Right atrium auricular region (tissue), 2 donors: ENCODE data around the gene SGF29. TPM values are rescaled to one million over a fixed set of nuclear protein-coding genes. Genes with fewer than 3 reads are reported as not detected.

Source experiments
- DNase-seq: peaks from one replicate; pipeline ENCODE4 v3.0.0-alpha.2; 2019; ENCODE audit warnings: low spot score
- H3K27ac ChIP-seq, 2 donors: fragments of 200-600 bp; sonication (generic); 1 replicate in 1 of 2; 2 replicates in 1 of 2; pipeline ENCODE4 v1.5.1; 2016 to 2019
- H3K27me3 ChIP-seq, 2 donors: fragments of 200-600 bp; sonication (generic); one replicate each; pipeline versions ENCODE4 v1.5.1 to v1.6.0; 2017 to 2019
- H3K36me3 ChIP-seq: fragments of 200-600 bp; sonication (generic); one replicate; pipeline ENCODE4 v1.5.1; 2016
- H3K4me1 ChIP-seq, 2 donors: fragments of 200-600 bp; sonication (generic); one replicate each; pipeline versions ENCODE4 v1.5.1 to v1.6.0; 2017 to 2019
- H3K4me3 ChIP-seq, 2 donors: fragments of 200-600 bp; sonication (generic); 1 replicate in 1 of 2; 2 replicates in 1 of 2; pipeline ENCODE4 v1.5.1; 2017 to 2019; ENCODE audit warnings: mild to moderate bottlenecking in 1 of 2, moderate library complexity in 1 of 2
- H3K9me3 ChIP-seq, 2 donors: fragments of 200-600 bp; sonication (generic); one replicate each; pipeline ENCODE4 v1.5.1; 2019
- CTCF ChIP-seq, 2 donors: fragments of 200-600 bp; sonication (generic); IDR thresholded peaks; one replicate each; pipeline ENCODE4 v1.5.1; 2019; ENCODE audit warnings: antibody characterized with exemption in 2 of 2
- total RNA-seq, 2 donors: library from RNA; depleted of rRNA; stranded (reverse); fragments of >200 nt; gene quantifications; one replicate each; pipeline ENCODE4 v1.1.0, GENCODE V29; 2016

Gene SGF29
- total RNA-seq, 2 donors from 2014 or later: 14.2 to 21.8 TPM

DNA sequence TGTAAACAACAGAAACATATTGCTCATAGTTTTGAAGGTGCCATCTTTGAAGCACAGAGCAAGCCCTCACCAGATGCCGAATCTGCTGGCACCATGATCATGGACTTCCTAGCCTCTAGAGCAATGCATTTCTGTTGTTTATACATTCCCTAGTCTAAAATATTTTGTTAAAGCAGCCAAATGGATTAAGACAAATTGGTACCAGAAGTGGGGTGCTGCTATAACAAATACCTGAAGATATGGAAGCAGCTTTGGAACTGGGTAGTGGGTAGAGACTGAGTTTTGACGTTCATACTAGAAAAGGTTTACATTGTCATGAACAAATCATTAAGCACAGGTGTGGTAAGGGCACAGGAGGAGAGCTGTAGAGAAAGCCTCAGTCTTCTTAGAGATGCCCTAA is 13.6 kb downstream of the SGF29 start:
- Histone ChIP-seq H3K36me3 (no peaks in the 10 kb centered on the region), H3K9me3 (peaks cover 0 to 6% of the 10 kb centered on the region in 2 donors), H3K4me1 (peaks cover 0 to 9% of the 10 kb centered on the region in 2 donors), H3K4me3 (no peak overlapping the region), H3K27ac (no peak overlapping the region), H3K27me3 (no peaks in the 10 kb centered on the region)
- TF ChIP-seq CTCF (IDR thresholded peaks at IDR 0.05): no peak
- DNase-seq: no peak

DNA sequence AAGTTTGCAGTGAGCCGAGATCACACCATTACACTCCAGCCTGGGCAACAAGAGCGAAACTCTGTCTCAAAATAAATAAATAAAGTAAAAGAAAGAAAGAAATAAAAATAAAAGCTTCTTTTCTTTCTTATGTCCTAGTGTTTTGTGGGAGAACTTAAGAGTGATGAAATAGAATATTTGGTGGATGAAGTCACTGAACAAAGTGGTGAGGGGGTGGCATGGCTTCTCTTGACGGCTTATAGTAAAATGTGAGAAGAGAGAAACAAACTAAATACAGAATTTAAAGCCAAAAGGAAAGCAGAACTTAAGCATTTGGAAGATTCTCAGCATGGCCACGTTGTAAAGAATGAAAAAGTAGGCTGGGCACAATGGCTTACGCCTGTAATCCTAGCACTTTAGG is 15.3 kb downstream of the SGF29 start:
- Histone ChIP-seq H3K9me3 (peaks cover 0 to 6% of the 10 kb centered on the region in 2 donors), H3K27me3 (no peaks in the 10 kb centered on the region), H3K27ac (no peak overlapping the region), H3K36me3 (no peaks in the 10 kb centered on the region), H3K4me1 (peaks cover 0 to 23% of the 10 kb centered on the region in 2 donors), H3K4me3 (no peak overlapping the region)
- TF ChIP-seq CTCF (IDR thresholded peaks at IDR 0.05): no peak
- no peak for DNase-seq

GRCh38 chr16:28569968-28570752 is 16.4 kb downstream of the SGF29 start:
- Histone ChIP-seq H3K27me3 (no peaks in the 10 kb centered on the region), H3K36me3 (no peaks in the 10 kb centered on the region), H3K4me3 (no peak overlapping the region), H3K4me1 (peaks cover 0 to 29% of the 10 kb centered on the region in 2 donors), H3K27ac (no peak overlapping the region), H3K9me3 (peaks cover 0 to 6% of the 10 kb centered on the region in 2 donors)
- no peak for TF ChIP-seq CTCF (IDR thresholded peaks at IDR 0.05)
- DNase-seq: no peak

DNA sequence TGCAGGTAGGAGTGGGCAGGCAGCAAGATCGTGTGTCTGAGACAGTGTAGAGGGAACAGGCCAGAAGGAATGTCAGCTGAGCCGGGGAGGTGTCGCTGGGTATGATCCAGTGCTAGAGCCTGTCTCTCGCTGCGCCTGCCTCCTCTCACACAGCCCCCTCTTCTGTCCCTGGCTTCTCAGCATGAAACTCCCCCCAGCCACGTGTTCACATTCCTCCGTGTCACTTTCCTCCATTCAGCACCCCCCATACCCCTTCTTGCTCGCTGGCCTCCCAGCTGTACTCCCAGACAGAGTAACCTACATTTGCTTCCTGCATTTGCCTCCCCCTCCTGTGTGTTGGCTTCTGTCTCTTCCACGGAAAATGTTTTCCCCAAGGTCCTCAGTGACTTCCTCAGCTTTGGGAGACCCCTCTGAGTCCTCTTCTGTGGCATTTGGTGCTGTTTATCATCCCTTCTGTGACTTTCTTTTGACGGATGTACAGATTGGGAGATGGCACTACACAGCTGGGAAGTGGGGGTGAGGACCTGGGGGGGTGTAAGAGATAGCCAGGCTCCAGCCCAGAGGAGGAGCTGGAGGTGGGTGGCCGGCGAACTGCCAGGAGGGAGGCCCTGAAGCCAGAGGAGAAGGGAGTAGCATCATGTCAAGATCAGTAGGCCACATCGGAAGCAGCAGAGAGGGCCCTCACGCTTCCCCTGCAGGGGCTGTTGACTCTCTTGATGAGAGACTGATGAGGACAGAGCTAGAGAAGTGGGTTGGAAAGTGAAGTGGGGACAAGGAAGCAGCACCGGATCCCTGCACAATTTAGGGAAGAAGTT is 19.2 kb downstream of the SGF29 start:
- Histone ChIP-seq H3K27ac (peak overlapping the region; percentile 80 to 85), H3K4me3 (no peak overlapping the region), H3K36me3 (no peaks in the 10 kb centered on the region), H3K27me3 (no peaks in the 10 kb centered on the region), H3K4me1 (peaks cover 0 to 29% of the 10 kb centered on the region in 2 donors), H3K9me3 (no peaks in the 10 kb centered on the region)
- DNase-seq: peak; percentile 65
- TF ChIP-seq CTCF (IDR thresholded peaks at IDR 0.05): no peak

- H3K27ac ChIP-seq: peak overlapping the region; percentile 80 to 85
- DNase-seq: no peak
- no peaks in the 10 kb centered on the region for H3K36me3 ChIP-seq
- no peak overlapping the region for H3K4me3 ChIP-seq
- no peaks in the 10 kb centered on the region for H3K9me3 ChIP-seq
- peaks cover 0 to 29% of the 10 kb centered on the region in 2 donors for H3K4me1 ChIP-seq
- no peaks in the 10 kb centered on the region for H3K27me3 ChIP-seq
- no peak for TF ChIP-seq CTCF (IDR thresholded peaks at IDR 0.05)
These were observed 20.3 kb downstream of the SGF29 start for GRCh38 chr16:28573738-28574718.
